ENCODE measurements around the gene IPO9.

DNA sequence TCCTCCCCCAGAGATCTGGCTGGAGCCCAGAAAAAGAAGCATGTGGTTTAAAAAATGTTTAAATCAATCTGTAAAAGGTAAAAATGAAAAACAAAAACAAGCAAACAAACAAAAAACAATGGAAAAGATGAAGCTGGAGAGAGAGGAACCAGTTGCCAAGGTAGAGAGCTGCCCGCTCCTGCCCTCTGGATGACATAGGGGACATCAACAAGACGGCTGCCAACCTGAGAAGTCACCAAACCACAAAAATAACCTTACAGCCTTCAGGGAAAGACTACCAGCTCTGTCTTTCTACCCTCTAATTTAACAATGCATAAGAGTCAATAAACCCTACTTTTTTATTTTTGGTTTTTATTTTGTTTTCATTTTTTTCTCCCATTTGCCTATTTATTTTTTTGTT lies 8.5 kb upstream of the IPO9 start:
- TF ChIP-seq, protein P1, sequence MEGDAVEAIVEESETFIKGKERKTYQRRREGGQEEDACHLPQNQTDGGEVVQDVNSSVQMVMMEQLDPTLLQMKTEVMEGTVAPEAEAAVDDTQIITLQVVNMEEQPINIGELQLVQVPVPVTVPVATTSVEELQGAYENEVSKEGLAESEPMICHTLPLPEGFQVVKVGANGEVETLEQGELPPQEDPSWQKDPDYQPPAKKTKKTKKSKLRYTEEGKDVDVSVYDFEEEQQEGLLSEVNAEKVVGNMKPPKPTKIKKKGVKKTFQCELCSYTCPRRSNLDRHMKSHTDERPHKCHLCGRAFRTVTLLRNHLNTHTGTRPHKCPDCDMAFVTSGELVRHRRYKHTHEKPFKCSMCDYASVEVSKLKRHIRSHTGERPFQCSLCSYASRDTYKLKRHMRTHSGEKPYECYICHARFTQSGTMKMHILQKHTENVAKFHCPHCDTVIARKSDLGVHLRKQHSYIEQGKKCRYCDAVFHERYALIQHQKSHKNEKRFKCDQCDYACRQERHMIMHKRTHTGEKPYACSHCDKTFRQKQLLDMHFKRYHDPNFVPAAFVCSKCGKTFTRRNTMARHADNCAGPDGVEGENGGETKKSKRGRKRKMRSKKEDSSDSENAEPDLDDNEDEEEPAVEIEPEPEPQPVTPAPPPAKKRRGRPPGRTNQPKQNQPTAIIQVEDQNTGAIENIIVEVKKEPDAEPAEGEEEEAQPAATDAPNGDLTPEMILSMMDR (IDR thresholded peaks at IDR 0.05; ENCODE audit: low read length): no peak
- TF ChIP-seq EZH2 (IDR thresholded peaks at IDR 0.05; ENCODE audit: borderline replicate concordance, low read length): no peak
